Measurements from ENCODE around the gene CDK2.

DNA sequence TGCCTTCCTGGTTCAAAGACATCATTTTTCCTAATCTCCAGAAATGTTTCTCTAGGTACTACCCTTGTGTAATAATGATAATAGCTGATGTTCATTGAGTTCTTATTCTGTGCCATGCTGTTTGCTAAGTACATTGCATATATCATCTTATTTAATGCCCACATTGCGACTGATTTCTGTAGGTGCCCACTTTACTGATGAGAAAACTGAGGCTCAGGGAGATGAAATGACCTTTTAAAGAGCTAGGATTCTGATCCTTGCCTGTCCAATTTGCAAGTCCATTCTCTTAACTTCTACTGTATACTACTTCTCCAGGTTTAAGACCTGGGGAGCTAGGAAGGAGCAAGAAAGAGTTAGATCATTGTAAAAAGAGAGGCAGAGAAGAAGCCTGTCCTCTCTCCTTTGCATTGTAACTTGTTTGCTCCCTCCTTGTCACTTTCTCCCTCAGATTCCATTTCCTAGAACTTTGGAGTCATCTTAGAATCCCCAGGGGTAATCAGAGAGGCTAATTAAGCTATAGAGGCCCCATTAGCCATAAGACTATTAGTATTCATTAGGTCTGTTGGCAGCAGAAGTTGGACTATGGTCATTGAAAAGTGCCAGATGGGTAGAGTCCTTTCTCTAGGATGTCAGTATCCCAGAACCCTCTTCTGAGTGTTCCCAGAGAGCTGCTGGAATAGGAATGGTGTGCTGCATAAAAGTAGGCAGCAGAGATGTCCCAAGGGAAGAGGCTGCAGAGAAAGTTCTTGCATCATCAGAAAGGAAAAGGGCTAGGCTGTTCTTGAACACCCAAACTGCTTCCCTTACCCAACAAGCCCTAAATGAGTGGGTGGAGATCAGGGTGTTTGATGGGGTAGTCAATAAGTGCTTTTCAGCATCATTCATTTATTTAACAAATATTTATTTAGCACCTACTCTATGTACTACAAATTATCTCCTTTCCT, 32.6 kb upstream of the CDK2 start:
- TF ChIP-seq, protein P1, sequence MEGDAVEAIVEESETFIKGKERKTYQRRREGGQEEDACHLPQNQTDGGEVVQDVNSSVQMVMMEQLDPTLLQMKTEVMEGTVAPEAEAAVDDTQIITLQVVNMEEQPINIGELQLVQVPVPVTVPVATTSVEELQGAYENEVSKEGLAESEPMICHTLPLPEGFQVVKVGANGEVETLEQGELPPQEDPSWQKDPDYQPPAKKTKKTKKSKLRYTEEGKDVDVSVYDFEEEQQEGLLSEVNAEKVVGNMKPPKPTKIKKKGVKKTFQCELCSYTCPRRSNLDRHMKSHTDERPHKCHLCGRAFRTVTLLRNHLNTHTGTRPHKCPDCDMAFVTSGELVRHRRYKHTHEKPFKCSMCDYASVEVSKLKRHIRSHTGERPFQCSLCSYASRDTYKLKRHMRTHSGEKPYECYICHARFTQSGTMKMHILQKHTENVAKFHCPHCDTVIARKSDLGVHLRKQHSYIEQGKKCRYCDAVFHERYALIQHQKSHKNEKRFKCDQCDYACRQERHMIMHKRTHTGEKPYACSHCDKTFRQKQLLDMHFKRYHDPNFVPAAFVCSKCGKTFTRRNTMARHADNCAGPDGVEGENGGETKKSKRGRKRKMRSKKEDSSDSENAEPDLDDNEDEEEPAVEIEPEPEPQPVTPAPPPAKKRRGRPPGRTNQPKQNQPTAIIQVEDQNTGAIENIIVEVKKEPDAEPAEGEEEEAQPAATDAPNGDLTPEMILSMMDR (IDR thresholded peaks at IDR 0.05): no peak
- no peak for TF ChIP-seq POLR2A (IDR thresholded peaks at IDR 0.05)

Measured in thyroid gland (tissue), 4 donors.